ENCODE measurements around the gene AEBP1. TPM values are rescaled to one million over a fixed set of nuclear protein-coding genes. Genes with fewer than 3 reads are reported as not detected.

The AEBP1 gene
- total and polyA plus RNA-seq, 9 of the 15 experiments (the other 6 are each of a cell fraction or from before 2014, with no cell fraction given) = 0.03 to 0.78 (median 0.30) TPM; not detected in 2

GRCh38 chr7:44145969-44146911 lies 42.1 kb downstream of the AEBP1 start (continued):
- TF ChIP-seq ZBTB33 (CRISPR knock-in tag; IDR thresholded peaks at IDR 0.05) = peak; percentile 58; the same call in 1 of the 2 replicates
- no peak for TF ChIP-seq ZBTB8A (IDR thresholded peaks at IDR 0.05; ENCODE audit: partially characterized antibody)
- no peak for TF ChIP-seq TBL1XR1 (IDR thresholded peaks at IDR 0.05; ENCODE audit: low read length in 2 of 2)
- TF ChIP-seq CAMTA2 (CRISPR knock-in tag; conservative IDR thresholded peaks at IDR 0.05) = no peak
- no peak for TF ChIP-seq ZNF395 (CRISPR knock-in tag; IDR thresholded peaks at IDR 0.05)
- no peak for TF ChIP-seq E2F8 (IDR thresholded peaks at IDR 0.05; ENCODE audit: low read depth, partially characterized antibody)
- peak; percentile 67 for TF ChIP-seq POLR2A (conservative IDR thresholded peaks at IDR 0.05)
- TF ChIP-seq SETDB1 (IDR thresholded peaks at IDR 0.05; ENCODE audit: low read length) = no peak
- no peak for TF ChIP-seq HDGF (IDR thresholded peaks at IDR 0.05)
- no peak for TF ChIP-seq SFPQ (IDR thresholded peaks at IDR 0.05; ENCODE audit: low read depth, low read length)
- TF ChIP-seq CREB5 (CRISPR knock-in tag; IDR thresholded peaks at IDR 0.05) = no peak
- no peak for TF ChIP-seq RBM15 (IDR thresholded peaks at IDR 0.05; ENCODE audit: insufficient read depth, low read length)
- TF ChIP-seq E2F4 (CRISPR knock-in tag; IDR thresholded peaks at IDR 0.05; ENCODE audit: low read depth) = 0 out of 2 replicates have a peak, but pooled peaks have one; percentile 20
- 0 out of 2 replicates have a peak, but pooled peaks have one; percentile 58 for TF ChIP-seq FOXK1 (CRISPR knock-in tag; IDR thresholded peaks at IDR 0.05; ENCODE audit: borderline replicate concordance)
- TF ChIP-seq EP400 (IDR thresholded peaks at IDR 0.05) = peak; percentile 71
